ENCODE data around the gene SORCS1.

SORCS1 gene

DNA sequence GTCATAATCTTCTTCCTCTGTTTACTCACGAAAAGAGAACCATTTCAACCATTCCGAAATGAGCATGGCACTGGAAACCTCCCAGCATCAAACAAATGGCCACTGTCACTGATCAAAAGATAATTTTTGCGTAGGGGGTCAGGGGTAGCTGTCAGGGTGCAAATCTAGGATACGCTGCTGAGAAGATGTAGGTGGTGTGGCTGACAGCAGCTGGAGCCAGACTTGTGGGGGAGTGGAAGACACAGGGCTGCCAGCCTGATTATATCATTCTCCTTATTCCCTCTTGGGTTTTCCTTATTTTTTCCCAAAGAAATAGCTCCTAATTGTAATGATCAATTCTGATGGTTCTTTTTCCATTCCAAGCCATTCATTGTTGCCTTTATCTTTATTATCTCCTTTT lies 266.1 kb downstream of the SORCS1 start:
- no peak for DNase-seq (ENCODE audit: low read depth, low spot score)

DNA sequence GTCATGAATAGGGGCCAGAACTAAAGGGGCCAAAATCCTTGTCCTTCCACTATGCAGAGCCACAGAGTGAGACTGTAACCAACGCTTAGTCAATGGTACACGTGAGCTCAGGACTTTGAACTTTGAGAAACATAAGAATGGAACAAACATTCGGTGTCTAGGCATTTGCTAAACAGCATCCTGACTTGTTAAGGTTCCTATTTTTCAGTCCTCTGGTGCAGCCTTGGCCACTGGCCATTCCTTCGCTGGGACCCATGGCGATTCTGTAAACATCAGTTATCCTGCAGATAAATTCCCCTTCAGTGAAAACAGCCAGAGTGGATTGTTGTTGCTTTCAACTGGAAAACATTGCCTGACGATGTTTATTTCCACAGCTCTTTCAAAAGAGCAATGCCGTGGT lies 266.8 kb downstream of the SORCS1 start:
- no peak for DNase-seq (ENCODE audit: low read depth, low spot score)

DNA sequence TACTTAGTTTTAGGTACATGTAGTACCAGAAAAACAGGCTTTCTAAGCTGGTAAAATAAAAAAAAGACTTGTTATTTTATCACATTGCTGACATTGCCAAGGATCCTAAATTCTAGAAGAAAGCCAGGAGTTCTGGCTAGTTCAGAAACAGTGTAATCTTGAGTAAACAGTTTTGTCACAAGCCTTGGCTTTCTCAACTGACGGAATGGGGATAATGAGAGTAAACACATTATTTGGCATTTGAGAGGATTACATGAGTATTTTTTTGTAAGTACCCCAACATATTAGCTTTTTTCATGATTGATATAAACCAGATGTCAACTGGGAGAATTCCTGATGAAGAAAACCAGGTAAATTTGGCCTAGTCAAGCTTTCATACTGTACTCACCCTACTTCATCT lies 269.8 kb downstream of the SORCS1 start:
- DNase-seq (ENCODE audit: low read depth, low spot score): no peak

DNA sequence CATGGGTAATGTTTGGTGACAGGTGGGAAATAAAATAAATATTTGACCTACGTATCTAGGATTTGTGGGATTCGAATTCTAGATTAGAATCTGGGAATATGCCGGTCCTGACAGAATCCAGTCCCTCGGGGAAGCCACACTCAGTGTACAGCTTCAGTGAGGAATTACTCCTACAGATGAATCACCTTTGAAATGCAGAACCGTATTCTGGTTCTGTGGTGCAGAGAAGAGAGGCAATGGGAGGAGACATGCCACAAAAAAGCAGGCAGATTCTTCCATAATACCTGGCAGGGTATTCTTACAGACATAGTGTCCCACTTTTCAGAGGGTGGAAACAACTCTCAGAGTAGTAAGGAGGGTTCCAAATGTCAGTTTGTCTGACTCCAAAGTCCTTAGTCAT lies 286.9 kb downstream of the SORCS1 start:
- DNase-seq (ENCODE audit: low read depth, low spot score): no peak

DNA sequence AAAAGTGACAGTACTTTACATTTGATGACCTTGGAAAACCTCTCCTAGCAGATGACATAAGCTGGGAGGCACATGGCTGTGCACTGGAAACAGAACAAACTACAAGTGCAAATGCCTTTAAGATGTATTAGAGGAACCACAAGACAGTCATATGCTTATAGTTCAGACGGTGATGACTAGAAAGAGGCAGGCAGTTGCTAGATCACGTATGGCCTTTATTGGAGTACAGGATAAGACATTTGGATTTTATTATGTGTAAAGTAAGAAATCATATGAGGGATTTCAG lies 290.0 kb downstream of the SORCS1 start:
- DNase-seq (ENCODE audit: low read depth, low spot score): no peak

DNA sequence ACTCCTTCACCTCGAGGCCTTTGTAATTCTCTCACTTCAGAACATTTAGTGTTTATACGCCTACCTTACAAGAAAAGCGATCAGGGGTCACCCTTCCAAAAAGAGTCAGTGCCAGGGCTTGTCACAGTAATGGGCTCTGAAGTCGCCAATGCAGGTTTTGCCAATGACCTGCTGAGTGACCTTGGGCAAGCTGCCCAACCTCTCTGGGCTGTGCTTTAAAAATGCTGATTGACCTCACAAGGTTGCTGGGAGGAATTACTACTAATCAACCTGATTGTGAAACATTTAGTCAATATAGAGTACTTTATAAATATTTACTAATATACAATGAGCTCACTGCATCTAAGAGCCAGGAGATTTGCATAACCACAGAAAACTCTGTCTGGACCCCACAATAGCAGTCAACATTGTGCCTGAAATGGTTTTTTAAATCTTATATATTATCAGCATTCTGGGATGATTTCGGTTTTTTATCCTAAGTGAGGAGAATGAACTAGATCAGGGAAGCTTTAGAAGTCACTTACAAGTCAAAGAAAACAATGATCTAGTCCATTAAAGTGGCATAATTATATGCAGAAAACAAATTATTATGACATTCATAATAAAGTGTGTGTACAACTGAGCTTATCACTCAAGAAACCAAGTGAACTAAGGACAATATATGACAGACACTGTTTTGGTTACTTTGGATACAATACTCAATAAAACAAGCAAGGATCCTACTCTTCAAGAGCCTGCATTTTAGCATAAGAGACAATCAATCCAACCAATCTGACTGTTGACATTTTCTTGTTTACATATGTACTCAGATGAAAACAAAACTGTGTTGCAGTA lies 290.5 kb downstream of the SORCS1 start:
- no peak for DNase-seq (ENCODE audit: low read depth, low spot score)

DNA sequence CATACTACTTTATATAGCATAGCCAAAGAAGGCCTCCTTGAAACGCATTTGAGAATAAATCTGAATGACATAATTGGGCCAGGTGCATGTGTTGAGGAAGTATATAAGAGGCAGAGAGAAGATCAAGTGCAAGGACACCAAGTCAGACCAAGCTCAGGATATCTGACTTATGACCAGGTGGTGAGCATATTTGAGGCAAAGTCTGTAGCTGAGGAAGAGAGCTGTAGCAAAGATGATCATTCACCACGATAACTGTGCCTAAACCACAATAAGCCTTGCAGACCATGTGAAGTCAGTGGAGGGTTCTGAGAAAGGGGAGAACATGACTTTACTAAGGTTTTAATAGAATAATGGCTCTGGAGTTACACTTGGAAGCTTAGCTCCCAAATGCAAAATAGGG lies 292.3 kb downstream of the SORCS1 start:
- DNase-seq (ENCODE audit: low read depth, low spot score): no peak

DNA sequence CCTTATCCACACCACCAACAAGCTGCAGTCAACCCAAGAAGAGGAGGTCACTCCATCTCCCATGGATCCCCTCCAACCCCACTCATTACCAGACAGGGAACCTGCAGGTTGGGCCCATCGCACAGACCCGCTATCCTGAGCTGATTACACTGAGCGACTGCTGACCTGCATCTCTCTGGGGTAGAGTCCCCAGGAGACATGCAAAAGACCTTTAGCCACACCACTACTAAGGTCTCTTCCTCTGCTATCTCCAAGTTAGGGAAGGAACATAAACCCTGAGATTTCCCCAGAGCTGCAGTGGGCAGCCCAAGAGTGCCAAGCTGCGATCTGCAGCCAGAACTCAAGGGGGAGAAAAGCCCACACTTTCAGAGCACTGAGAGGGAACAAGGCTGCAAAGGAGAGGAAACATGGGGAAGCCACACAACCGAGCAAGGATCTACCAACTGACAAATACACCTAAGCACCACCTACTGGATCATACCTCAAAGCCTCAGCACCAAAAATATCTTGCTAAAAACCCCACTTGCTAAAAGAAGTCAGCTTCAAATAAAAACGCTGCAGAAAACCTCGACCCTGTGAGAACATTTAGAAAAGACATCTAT lies 298.2 kb downstream of the SORCS1 start:
- no peak for DNase-seq (ENCODE audit: low read depth, low spot score)

DNA sequence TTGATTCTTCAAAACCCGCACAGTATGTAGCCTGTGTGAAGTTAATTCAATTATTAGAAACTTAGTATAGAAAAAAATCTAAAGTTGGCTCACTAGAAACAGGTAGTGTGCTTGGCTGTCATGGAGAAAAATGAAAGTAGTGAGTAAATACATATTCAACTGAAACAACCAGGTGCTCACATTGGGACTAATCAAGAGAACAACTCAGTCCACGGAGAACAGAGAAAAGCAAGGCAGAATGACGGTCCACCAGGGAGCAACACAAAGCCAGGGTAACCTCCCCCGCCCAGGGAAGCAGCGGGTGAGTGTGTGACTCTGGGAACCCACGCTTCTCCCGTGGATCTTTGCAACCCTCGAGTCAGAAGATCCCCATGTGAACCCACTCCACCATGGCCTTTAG lies 300.5 kb downstream of the SORCS1 start:
- no peak for DNase-seq (ENCODE audit: low read depth, low spot score)

DNA sequence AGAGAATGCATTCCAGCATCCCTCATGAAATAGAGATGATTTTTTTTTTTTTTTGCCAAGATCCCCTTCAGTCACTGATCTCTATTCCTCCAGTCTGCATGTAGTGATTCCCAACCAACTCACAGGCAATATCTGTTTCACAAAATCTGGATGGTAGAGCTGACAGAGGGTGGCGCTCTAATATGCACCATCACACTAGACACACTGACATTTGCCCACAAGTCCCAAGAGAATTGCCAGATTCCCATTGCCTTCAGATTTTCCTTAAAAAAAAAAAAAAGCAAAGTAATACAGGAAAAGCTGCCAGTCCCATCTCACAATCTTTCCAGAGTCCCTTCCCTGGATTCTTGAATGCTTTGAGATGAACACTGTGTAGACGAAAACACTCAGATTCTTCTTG lies 301.0 kb downstream of the SORCS1 start:
- peak; percentile 5 for DNase-seq (ENCODE audit: low read depth, low spot score)

DNA sequence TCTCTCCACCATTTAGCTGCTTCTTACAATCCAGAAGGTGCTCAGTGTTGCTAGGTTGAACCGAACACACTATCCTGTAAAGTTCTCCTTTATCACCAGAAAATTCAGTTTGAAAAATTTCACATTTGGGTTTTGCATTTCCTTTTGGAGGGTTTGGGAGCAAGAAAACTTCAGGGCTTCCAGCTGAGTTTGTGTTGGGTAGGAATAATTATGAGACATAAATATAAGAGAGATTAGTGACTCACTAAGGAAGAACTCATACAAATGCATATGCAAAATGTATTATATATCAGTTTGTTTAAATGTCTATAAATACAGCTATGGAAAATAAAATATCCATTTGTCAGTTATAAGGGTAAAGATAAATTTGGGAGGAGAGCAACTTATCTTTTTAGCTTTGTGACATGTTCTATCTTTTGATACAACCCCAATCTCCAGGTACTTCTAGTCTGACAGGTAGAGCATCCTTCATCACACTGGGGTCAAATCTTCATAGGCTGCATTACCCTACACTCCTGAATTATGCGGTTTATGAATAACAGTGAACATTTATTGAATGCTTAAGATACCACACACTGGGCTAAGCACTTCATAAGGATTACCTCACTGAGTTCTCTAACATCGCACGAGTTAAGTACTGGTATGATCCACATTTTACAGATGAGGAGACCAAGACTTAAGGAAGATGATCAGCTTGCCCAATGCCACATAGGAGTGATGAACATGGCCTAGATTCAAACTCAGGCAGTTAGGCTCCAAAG lies 304.4 kb downstream of the SORCS1 start:
- no peak for DNase-seq (ENCODE audit: low read depth, low spot score)

DNA sequence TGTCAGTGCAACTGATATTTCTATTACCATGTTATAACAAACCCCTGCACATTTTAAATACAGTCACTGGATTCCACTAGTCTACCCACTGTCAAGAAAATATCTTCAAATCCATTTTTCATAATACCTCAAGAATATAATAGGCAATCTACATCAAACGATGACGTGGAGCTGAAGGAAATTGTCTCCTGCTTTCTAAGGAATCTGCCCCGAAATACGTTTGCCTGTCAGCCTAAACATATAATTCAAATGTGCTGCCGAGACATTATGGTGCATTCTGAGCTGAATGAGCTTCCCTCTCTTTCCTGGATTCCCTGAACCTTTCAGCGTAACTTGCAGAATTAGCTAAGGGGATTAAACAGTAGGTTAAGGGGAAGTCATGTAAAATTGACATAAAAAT lies 306.8 kb downstream of the SORCS1 start:
- no peak for DNase-seq (ENCODE audit: low read depth, low spot score)

DNA sequence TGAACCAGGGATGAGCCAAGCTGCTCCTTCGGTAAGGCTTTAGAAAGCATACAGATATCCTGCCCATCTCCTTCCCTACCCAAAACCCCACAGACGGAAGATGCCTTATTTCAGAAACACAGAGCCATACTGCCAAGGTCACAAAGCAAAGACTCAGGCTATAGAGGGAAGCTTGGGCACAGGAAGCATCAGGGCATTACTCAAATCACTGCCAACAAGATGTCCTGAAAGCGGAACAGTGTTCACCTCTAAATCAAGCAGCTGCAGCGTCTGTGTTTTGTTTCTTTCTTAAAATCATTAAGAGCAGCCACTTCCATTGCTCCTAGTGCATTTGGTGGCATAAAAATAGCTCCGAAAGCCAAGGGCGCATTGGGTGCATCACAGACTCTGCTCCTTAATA lies 307.3 kb downstream of the SORCS1 start:
- DNase-seq (ENCODE audit: low read depth, low spot score): no peak

DNA sequence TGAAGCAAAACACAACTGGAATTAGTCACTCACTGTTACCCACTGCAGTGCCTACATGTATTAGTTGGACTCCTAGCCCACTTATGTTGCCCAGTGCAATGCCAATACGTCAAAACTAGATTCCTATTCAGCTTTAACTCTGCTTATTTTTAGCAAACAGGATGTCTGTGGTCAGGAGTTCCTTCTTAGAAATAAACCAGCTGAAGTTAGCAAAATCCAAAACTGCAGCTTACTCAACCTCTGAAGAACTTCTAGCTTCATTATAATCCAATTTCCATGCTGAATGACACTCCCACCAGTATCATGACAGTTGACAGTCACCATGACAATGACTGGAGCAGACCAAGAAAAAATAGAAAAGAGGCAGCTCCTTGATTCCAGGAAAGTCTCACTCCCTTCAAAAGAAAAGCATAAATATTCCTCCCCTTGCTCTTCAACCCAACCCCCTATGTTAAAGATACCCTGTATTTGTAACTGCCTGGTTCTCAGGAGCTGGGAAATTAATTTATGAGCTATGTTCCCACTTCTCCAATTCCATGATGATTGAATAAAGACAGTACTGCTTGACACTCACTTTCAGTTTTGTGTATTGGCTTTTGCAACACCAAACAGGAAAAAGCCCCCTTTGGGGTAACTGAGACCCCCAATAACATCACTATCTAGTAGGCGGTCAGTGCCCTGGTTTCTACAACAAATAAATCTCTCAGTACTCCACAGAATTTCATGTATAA lies 327.4 kb downstream of the SORCS1 start:
- no peak for DNase-seq (ENCODE audit: low read depth, low spot score)

DNA sequence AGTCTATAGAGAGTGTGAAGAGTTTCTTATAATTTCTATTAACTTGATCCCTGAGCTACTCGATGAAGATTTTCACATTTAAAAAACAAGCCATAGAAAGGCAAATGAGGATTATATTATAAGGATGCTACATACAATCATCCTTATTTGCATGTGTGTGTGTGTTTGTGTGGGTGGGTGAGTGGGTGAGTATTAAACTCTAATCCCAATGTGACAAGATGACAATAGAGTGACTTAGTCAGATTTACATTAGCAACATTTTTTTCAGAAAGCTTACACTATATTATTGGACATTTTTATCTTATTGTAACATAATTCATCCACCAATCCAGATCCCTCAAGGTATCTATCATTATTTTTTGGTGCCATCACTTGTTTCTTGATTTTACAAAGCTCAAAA lies 331.7 kb downstream of the SORCS1 start:
- DNase-seq (ENCODE audit: low read depth, low spot score): no peak

DNA sequence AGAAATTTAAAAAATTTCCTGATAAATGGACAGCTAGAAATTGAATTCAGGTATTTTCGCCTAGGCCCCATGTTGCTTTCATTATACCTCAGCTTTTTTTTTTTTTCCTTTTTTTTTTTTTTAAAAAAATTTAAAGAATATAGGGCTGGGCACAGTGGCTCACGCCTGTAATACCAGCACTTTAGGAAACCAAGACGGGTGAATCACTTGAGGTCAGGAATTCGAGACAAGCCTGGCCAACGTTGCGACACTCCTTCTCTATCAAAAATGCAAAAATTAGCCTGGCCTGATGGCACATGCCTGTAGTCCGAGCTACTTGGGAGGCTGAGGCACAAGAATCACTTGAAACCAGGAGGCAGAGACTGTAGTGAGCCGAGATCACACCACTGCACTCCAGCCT lies 334.0 kb downstream of the SORCS1 start:
- DNase-seq (ENCODE audit: low read depth, low spot score): no peak

DNA sequence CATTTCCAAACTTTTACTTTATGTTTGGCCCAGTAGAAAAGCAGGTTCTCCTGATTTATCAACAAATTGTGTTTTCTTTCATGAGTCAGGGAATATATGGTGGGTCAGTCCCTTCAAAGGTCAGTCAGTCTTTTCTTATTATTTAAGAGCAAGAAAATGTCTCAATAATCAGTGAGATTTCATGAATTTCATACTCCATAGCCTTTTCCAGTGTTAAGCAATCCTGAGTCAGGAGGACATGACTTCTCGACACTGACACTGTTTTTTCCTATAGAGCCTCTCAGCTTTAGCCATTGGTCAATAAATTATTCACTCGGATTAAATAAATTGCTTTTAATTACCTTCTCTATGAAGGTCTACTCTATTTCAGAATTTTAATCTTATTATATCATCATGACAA lies 334.5 kb downstream of the SORCS1 start:
- no peak for DNase-seq (ENCODE audit: low read depth, low spot score)

DNA sequence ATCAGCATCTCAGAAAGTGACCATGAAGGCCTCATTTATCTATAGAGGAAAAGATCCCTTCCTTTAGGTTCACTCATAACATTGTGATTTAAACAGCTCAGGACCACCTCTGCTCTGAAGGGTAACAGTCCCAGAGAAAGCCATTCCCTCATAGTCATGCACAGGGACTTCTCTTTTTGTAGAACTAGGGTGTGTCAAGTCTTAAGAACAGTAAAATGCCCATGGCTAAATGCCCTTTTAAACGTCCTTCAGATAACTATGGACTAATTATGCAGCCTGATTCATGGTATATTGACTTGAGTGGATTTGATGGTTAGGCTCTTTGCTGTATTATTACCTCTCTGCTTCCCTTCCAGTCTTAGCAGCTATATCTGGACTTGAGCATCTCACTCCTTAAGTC lies 337.8 kb downstream of the SORCS1 start:
- DNase-seq (ENCODE audit: low read depth, low spot score): no peak

DNA sequence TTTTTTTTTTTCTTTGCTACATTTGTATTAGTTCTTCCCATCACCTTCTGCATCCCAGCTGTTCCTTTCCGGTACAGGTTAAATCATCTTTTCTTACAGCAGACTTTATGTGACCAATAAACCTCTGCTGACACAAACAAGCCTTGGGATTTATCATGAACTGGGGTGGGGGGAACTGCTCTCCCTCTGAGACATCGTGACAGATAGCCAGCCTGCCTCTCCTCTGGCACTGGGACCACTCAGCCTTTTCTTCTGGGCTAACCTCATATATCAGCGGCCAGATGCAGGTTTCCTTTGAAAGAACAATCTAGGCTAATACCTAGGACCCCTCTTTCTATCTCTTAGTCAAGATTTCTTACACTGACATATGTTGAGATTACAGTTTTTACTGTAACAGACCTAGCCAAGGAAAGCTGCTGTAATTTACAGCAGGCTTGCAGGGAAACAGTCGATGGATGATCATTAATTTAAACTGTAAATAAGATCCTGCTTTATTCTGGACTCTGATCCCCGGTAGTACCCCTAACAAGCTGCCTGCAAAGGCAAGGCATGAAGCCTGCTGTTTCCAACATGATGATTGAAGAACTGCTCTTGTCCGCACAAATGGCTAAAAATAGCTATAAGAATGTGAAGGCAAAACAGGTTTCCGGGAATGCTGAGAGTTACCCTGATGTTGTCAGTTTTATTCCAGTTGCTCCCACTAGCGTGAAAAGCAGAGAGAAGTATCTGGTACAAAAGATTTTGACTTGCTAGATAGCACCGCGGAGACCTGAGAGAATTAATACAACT lies 338.7 kb downstream of the SORCS1 start:
- DNase-seq (ENCODE audit: low read depth, low spot score): no peak

DNA sequence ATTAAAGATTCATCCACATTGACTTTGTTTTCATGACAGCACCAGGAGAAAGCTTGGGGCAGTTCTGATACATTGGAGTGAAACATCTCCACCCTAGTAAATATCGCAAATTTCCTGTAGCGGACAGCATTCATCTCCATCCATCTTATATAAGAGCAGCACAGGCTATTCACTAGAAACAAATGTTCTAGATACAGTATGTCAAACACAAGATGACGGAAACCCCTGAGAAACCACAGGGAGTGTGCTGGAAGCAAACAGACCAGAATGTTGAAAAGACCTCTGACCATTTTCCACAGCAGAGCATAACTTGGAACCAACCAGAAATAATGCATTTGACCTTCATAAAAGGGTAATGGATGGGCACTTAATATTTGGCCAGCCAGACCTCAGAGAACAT lies 343.9 kb downstream of the SORCS1 start:
- no peak for DNase-seq (ENCODE audit: low read depth, low spot score)

DNA sequence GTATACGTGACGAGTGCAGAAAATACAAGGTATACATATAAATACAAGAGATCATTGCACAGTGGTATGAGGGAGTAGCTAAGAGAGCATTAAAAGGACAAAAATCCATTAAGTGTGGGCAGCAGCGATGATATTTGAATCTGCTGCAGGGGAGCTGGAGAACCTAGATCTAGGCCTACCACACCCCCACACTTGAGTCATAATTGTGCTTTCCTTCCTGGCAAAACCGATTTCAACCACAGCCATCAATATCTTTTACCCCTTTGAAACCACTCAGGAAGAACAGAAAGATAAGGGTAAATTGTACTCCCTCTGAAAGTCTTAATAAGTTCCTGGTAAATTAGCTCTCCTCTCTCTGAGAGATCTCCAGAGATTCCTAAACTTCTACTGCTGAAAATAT lies 345.0 kb downstream of the SORCS1 start:
- no peak for DNase-seq (ENCODE audit: low read depth, low spot score)

All from ELF-1 (cell line).